M059J (cell line): ENCODE results near the gene IPO11. TPM values are rescaled to one million over a fixed set of nuclear protein-coding genes. Genes with fewer than 3 reads are reported as not detected.

ENCODE experiments used
- DNase-seq: peaks from one replicate; pipeline ENCODE4 v3.0.0-alpha.2; 2012; ENCODE audit warnings: low read depth
- total RNA-seq: library from RNA; depleted of rRNA; stranded (reverse); fragments of >200 nt; shearing (Covaris generic); gene quantifications from 2 replicates; pipeline ENCODE4 v1.2.3, GENCODE V29; 2014; rRNA removed

The IPO11 gene
- total RNA-seq, result 24.5 and 30.1 TPM in 2 replicates

GRCh38 chr5:62412549-62413329 is at the start of gene IPO11:
Gene IPO11, plus strand, starts transcription at chr5:62412763. Its CDS starts 24,517 bp downstream, at chr5:62437280.
- peak; percentile 99 for DNase-seq

- no peak for DNase-seq
Observed at GRCh38 chr5:62369039-62369438, 43.5 kb upstream of the IPO11 start.

- DNase-seq, result no peak
Observed at GRCh38 chr5:62371409-62371808, 41.2 kb upstream of the IPO11 start.

- DNase-seq, result no peak
Observed at GRCh38 chr5:62372600-62372999, 40.0 kb upstream of the IPO11 start.

DNA sequence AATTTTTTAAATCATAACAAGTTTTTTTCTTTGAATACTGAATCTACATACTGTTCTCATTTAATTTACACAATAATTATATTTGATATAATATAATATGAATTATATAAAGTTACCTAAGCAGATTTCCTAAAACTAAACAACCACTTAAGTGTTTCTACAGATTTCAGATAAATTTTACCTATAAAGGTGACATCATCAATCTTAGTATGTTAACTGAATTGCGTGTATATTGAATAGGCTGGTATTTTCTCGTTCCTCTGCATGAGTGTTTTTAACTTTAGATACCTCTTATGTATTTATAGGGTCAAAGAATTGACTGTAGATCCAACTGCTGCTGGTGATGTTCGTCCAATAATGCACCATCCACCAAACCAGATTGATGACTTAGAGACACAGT is 39.2 kb upstream of the IPO11 start:
- DNase-seq, result no peak

DNA sequence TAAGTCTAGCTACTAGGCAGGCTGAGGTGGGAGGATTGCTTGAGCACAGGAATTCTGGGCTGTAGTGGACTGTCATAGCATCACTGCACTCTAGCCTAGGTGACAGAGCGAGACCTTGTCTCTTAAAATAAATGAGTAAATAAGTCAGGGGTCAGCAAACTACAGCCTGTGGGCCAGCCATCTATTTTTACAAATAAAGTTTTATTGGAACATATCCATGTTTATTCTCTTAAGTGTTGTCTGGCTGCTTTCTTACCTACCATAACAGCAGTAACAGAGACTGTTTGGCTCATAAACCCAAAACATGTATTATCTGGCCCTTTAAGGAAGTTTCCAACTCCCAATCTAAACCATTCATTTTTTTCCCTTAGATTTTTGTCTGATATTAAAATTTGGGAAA is 38.5 kb upstream of the IPO11 start:
- DNase-seq, result no peak

DNA sequence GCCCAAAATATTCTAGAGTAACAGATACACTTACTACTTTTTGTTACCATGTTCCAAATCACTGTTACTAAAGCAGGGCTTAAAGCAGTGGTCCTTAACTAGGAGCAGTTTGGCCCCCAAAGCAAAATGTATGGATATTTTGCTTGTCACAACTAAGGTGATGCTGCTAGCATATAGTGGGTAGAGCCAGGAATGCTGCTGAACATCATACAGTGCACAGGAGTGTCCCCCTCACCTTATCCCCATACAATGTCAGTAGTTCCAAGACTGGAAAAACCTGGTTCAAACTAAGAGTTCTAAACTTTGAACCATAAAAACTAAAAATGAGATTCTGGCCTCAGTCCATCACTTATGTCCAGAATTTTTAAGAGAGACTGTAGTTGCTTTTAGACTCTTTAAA is 36.9 kb upstream of the IPO11 start:
- DNase-seq, result no peak

- DNase-seq, result peak; percentile 40
Observed at GRCh38 chr5:62376064-62376463, 36.5 kb upstream of the IPO11 start.

DNA sequence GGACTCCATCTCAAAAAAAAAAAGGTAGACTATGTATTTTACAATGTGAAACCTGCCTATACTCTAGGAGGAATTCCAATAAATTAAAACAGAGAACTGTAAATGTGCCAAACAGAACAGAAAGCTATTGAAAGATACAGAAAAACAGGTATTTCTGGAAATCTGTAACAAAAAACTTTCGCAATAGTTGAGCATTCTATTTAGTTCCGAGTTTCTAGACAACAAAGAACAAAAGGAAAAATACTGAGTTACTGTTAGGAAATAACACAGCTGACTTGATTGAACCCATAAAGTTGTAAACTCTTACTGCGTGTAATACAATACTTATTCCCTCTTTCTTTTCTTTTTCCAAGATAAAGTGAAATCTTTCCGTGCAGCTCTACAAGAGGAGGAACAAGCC is 27.4 kb upstream of the IPO11 start:
- DNase-seq, result no peak

GRCh38 chr5:62385816-62386400 is 26.7 kb upstream of the IPO11 start:
- DNase-seq, result no peak

DNA sequence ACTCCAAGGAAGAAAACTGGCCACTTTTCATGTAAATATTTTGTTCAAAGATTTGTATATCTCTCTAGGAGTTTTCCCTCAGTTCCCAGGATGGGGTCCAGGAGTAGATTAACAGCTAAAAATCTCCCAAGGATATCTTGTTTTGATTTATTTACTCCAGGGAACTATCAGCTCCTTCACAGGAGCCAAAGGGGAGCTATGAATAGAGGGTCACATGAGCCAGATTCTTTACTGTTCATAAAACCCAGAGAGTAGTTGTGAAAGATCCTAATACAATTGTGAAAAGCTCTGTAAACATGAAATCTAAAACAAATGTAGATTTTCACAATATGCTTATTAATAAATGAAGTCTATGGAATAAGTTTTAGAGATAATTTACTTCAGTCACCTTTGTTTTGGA is 25.7 kb upstream of the IPO11 start:
- DNase-seq, result no peak

DNA sequence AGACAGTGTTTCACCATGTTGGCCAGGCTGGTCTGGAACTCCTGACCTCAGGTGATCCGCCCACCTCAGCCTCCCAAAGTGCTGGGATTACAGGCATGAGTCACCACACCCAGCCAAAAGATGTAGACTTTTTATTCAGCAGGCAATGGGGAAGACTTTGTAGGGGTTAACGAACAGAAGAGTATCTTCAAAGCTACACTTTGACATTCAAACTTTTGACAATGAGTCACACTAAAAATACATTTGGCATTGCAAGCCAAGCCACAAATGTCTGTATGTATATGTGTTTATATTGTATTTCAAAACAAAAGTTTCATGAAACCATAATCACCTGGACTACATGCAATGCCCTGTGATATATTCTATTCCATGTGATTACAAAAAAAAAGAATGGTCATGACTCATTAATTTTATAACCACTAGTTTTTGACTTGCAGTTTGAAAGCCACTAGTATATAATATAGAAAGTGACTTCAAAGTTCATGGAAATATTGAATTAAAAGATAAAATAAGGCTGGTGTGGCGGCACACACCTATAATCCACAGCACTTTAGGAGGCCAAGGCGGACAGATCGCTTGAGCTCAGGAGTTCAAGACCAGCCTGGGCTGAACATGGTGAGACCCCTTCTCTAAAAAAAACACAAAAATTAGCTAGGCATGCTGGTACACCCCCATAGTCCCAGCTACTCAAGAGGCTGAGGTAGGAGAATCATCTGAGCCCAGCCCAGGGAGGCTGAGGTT is 17.2 kb upstream of the IPO11 start:
- peak; percentile 53 for DNase-seq

DNA sequence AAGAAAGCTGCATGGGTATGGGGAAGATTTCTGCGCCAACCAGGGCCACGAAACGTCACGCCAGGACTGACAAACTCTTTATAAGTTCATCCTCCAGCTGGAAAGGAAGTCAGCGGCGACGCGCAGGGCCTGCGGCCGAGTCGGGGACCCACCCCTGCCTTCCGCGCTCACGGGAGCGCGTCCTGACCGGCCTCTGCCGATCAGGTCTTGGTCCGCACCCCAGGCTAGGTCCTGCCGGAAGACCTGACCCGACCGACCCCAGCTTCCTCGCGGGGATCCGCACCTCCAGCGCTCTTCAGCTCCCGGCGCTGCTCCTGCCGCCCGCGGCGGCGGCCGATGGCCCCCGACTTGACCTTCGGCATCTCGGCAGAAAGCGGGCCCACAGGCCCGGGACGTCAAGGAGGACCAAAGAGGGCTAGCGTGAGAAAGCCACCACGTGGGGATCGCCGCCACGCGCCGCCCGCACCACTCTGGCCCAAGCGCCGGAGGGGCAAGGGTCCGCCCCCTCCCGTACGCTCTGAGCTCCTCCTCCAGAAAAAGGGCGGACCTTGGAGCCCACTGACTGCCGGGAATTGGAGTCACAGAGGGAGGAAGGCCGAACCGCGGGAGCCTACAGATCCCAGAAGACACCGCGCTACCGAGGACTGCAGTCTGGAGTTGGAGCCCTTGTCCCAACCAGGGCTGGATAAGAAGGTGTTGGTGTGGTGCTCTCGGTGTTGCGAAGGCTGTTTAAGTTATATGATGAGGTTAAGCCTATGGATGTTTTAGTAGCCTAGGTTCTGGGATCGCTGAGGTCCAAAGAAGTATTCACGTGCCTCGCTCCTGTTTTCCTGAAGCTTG is 8.9 kb upstream of the IPO11 start, which contains the start of gene DIMT1:
Gene DIMT1 (minus strand): TSS at position 495 of the 840 bp plus-strand sequence. CDS start 133 bp downstream, at position 362.
- peak; percentile 97 for DNase-seq

- DNase-seq, result no peak
Observed at GRCh38 chr5:62413711-62414110, 1.1 kb downstream of the IPO11 start.

- DNase-seq, result no peak
Observed at GRCh38 chr5:62418462-62419076, 6.0 kb downstream of the IPO11 start.

DNA sequence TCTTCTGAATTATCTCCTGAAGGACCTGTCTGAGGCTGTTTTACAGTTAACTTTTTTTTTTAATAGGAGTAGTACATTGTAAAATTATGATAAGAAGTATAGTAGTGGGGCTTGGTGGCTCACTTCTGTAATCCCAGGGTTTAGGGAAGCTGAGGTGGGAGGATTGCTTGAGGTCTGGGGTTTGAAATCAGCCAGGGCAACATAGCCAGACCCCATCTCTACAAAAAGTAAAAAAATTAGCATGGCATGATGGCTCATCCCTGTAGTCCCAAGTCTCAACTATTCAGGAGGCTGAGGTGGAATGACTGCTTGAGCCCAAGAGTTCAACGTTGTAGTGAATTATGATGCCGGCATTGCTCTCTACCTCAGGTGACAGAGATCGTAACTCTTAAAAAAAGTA is 7.0 kb downstream of the IPO11 start:
- DNase-seq, result no peak

- no peak for DNase-seq
Observed at GRCh38 chr5:62421414-62421813, 8.9 kb downstream of the IPO11 start.

GRCh38 chr5:62424763-62425162 is 12.2 kb downstream of the IPO11 start:
- DNase-seq, result no peak

DNA sequence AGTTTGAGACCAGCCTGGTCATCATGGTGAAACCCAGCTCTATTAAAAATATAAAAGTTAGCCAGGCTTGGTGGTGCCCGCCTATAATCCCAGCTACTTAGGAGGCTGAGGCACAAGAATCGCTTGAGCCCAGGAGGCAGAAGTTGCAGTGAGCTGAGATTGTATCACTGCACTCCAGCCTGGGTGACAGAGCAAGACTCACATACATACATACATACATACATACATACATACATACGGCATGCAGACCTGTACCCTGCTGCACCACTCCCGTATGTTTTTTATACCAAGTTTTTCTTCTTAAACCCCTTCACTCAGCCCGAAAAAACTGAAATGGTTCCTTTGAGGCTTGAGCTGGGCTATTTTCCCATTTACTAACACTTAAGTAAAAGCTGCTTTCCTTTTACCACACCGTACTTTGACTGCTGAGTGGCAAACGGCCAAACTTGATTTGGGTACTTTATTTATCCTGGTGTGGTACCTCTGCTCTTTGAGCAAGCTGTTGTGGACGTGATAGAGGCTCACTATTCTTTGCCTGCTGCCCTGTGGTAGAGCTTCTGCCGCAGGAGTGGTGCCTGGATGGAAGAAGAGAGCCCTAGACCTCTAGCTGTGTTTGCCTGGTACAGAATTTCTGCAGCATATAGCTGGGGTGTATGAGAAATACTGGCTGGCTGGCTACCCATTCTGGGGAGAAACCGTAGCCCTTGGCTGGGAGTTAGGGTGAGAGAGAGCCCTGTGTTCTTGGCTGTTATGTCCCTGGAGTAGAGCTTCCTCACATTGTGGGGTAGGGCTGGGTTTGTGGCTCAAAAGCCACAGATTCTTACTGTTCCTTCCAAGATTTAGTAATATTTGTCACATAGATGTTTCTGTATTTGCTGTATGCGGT is 19.4 kb downstream of the IPO11 start:
- DNase-seq, result no peak

DNA sequence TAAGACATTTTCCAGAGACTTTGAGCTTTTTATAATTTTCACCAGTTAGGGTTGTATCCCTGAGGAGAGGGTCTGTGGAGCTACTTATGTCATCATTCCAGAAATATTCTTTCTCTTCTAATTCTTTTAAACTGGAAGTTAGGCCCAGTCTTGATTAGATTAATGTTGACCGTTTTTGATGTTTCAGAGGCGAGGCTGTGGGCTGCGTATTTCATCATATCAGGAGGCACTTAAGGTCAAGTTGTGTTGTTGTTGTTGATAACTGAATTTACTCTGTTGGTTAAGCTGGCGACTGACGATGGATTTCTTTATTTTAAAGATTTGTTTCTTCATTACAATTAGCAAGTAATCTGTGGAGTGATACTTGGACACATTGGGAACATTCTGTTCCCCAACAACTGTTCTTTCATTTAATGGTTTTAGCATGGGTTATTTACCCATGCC is 20.1 kb downstream of the IPO11 start:
- no peak for DNase-seq
